GM19395 (cell line): ENCODE results near the gene LRIF1.
"Not testable (repeated sequence)": the region's sequence is repeated elsewhere in the genome, so short reads cannot be mapped to it uniquely, and the experiment has no call there.

Source experiments
- ATAC-seq: cut with Tn5 transposase; IDR thresholded peaks from one replicate; pipeline ENCODE4 v1.9.1; 2021; ENCODE audit warnings: mild to moderate bottlenecking, moderate library complexity; ENCODE audit not compliant: unreplicated experiment

Gene LRIF1

GRCh38 chr1:110952031-110952430 is 11.7 kb downstream of the LRIF1 start:
- ATAC-seq, result no peak

DNA sequence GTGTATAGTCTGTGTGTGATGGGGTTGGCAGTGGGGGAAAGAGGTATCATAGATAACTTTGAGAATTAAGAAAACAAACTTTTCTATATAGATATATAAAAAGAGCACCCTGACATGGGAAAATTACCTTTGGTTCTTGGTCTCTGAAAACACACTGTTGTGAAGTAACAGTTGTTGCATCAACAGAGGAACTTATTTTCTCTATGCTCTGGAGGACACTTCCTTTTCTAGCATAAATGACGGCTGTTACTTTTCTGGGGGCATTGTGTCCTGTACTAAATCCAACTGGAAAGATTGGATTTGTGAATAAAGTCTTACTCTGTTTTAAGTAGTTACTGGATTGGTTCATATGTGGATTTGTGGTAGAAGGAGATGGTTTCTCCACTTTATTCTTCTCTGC is 12.6 kb downstream of the LRIF1 start:
- no peak for ATAC-seq

- ATAC-seq, result no peak
Measured at GRCh38 chr1:110948038-110948810, 15.5 kb downstream of the LRIF1 start.

GRCh38 chr1:110945626-110946025 is 18.1 kb downstream of the LRIF1 start:
- ATAC-seq, result no peak

- ATAC-seq, result no peak
Measured at GRCh38 chr1:110944806-110945205, 18.9 kb downstream of the LRIF1 start.

DNA sequence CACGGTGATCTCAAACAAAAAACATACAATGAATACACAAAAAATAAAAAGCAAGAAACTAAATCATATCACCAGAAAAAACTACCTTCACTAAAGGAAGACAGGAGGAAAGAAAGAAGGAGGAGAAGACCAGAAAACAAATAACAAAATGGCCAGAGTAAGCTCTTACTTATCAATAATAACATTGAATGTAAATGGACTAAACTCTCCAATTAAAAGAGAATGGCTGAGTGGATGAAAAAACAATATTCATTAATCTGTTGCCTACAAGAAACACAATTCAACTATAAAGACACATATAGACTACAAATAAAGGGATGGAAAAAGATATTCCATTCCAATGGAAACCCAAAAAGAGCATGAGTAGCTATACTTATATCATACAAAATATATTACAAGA is 27.2 kb downstream of the LRIF1 start:
- no peak for ATAC-seq

GRCh38 chr1:110931097-110931496 is 32.6 kb downstream of the LRIF1 start:
- not testable (repeated sequence) for ATAC-seq

- ATAC-seq, result no peak
Measured at GRCh38 chr1:110928904-110929303, 34.8 kb downstream of the LRIF1 start.

DNA sequence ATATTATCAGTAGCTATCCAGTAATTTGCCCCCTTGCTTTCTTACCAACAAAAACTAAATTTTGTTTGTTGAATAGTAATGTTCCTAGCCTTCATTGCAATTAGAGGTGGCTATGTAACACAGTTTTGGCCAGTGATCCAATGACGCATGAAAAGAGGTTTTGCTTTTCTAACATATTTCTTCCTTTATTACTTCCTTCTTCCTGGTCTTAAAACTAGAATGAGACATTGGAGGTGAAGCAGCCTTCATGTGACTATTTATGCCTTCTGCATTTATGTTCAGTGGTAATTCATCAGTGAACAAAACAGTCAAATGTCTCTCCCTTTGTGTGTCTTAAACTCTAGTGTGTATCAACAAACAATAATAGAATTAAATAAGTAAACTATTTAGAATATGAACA is 35.5 kb downstream of the LRIF1 start:
- no peak for ATAC-seq

DNA sequence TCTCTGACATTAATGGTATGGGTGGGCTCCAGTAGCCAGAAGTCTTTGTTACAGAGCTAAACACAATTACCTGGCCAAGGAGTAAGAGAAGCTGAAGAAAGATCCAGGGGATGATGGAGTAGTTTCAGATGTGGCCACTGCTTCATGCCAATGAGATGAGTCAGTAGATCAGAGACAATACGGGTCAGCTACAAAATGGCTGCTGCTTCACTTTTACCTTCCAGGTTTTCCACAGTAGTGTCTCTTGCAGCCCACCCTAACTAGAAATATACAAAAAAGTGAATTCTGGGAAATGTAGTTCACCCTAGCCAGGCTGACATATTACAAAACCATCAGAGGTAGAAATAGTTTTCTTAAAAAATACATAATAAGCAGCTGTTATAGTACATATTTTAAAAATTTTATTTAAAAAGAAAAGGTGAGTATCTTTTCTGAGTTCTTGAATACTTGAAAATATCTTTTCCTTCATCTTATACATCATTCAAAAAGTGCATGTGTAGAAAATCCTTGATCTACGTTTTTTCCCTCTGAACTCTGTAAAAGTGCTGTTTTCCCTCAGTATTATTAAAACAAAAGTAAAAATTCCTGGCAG is 36.1 kb downstream of the LRIF1 start:
- no peak for ATAC-seq

- ATAC-seq, result no peak
Measured at GRCh38 chr1:110921953-110922352, 41.8 kb downstream of the LRIF1 start.

DNA sequence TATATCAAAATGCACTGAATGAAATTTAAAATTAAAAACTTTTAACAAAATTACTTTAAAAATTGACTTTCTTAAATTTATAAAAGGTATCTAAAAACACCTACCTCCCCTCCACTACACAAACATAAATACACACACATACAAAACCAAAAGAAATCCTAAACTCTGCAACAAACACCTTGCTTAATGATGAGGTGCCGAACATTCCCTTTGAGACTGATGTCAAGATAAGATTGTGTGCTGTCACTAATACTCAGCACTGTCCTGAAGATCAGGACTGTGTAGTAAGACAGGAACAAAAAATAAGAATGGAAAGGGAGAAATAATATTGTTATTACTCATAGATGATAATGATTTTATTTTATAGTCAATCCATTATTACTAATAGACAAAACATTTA is 45.7 kb downstream of the LRIF1 start:
- no peak for ATAC-seq

- peak; percentile 72 for ATAC-seq
Measured at GRCh38 chr1:110916669-110917306, 46.9 kb downstream of the LRIF1 start.

DNA sequence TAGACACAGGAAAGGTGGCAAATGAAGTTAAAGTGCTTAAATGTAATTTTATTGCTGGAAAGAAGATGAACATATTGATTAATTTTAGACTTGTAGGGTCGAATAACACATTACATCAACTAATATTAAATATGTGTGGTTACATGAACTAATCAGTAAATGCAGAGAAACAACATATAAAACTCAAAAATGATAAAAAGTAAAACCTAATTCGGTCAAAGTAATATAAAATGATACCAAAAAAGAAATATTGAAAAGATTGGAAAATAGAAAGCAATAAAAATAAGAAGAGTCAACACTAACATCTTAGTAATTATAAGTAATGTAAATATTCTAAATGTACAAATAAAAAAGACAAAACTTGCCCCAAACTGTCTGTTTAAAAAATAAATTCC is 47.5 kb downstream of the LRIF1 start:
- ATAC-seq, result no peak

GRCh38 chr1:110915804-110916203 is 47.9 kb downstream of the LRIF1 start:
- ATAC-seq, result no peak

DNA sequence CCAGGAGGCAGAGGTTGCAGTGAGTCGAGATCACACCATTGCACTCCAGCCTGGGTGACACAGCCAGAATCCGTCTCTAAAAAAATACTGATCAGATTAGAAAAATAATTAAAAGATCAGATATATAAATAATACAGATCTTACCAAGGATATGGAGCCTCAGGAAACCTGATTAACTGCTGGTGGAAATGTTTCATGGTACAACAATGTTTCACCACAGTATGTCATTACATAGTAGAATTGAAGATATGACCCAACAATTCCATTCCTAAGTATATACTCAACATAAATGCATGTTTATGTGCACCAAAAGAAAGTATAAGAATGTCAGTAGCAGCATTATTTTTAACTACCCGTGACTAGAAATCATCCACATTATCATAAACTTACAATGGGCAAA is 49.0 kb downstream of the LRIF1 start:
- ATAC-seq, result no peak

- no peak for ATAC-seq
Measured at GRCh38 chr1:110912784-110913183, 50.9 kb downstream of the LRIF1 start.

GRCh38 chr1:110903853-110904500 is 59.7 kb downstream of the LRIF1 start:
- ATAC-seq, result no peak

GRCh38 chr1:110902820-110903463 is 60.8 kb downstream of the LRIF1 start:
- no peak for ATAC-seq

DNA sequence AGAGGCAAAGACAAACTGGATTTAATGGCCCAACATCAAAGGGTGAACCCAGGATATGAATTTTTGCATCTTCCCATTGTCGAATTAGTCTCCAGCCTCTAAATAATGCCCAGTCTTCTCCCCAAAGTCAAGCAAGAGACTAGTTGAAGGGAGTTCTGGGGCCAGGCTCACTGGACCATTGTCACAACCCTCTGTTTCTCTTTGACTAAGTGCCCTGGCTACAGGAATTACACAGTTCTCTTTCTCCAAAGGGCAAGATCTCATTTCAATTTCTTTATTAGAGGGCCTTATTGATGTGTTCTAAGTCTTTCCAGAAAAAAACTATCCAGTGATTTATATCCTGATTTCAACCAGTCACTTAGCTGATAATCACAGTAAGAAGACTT is 64.3 kb downstream of the LRIF1 start:
- no peak for ATAC-seq

GRCh38 chr1:110898734-110899457 is 64.8 kb downstream of the LRIF1 start:
- ATAC-seq, result no peak
